GM23248 (cell line): Measurements from ENCODE around the gene PHACTR2. TPM values are rescaled to one million over a fixed set of nuclear protein-coding genes. Genes with fewer than 3 reads are reported as not detected.

Source experiments
- DNase-seq: peaks from one replicate; pipeline ENCODE4 v3.0.0-alpha.2; 2015
- H2AFZ ChIP-seq: fragments of 200-600 bp; sonication (generic); 2 replicates; pipeline ENCODE4 v1.6.1; 2016; ENCODE audit warnings: antibody characterized with exemption
- H3F3A ChIP-seq: fragments of 200-600 bp; sonication (generic); 2 replicates; pipeline ENCODE4 v1.6.1; 2016; ENCODE audit warnings: mild to moderate bottlenecking, antibody characterized with exemption, mixed run types; ENCODE audit not compliant: insufficient read depth
- H3K27ac ChIP-seq: fragments of 200-600 bp; sonication (generic); 2 replicates; pipeline ENCODE4 v1.5.1; 2016; ENCODE audit warnings: mild to moderate bottlenecking
- H3K27me3 ChIP-seq: fragments of 200-600 bp; sonication (generic); replicated peaks from 2 replicates; pipeline ENCODE4 v1.6.1; 2016; ENCODE audit warnings: mild to moderate bottlenecking; ENCODE audit not compliant: insufficient read depth
- H3K36me3 ChIP-seq: fragments of 200-600 bp; sonication (generic); 2 replicates; pipeline ENCODE4 v1.6.1; 2016; ENCODE audit warnings: low read depth, mild to moderate bottlenecking
- H3K4me1 ChIP-seq: fragments of 200-600 bp; sonication (generic); 2 replicates; pipeline ENCODE4 v1.6.1; 2016; ENCODE audit warnings: mild to moderate bottlenecking; ENCODE audit not compliant: insufficient read depth
- H3K4me2 ChIP-seq: fragments of 200-600 bp; sonication (generic); one replicate; pipeline ENCODE4 v1.6.1; 2016; ENCODE audit warnings: mild to moderate bottlenecking; ENCODE audit not compliant: unreplicated experiment
- H3K4me3 ChIP-seq: fragments of 200-600 bp; sonication (generic); 2 replicates; pipeline ENCODE4 v1.5.1; 2016; ENCODE audit warnings: mild to moderate bottlenecking
- H3K79me2 ChIP-seq: fragments of 200-600 bp; sonication (generic); 2 replicates; pipeline ENCODE4 v1.6.1; 2016; ENCODE audit warnings: mild to moderate bottlenecking; ENCODE audit not compliant: insufficient read depth
- H3K9ac ChIP-seq: fragments of 200-600 bp; sonication (generic); 2 replicates; pipeline ENCODE4 v1.6.1; 2016; ENCODE audit warnings: mild to moderate bottlenecking
- H3K9me2 ChIP-seq: fragments of 200-600 bp; sonication (generic); 2 replicates; pipeline ENCODE4 v1.6.1; 2016; ENCODE audit warnings: mixed run types, mild to moderate bottlenecking, moderate library complexity; ENCODE audit not compliant: insufficient read depth
- H3K9me3 ChIP-seq: fragments of 200-600 bp; sonication (generic); one replicate; pipeline ENCODE4 v1.6.1; 2017; ENCODE audit warnings: low read depth
- H4K20me1 ChIP-seq: fragments of 200-600 bp; sonication (generic); 2 replicates; pipeline ENCODE4 v1.6.0; 2016; ENCODE audit not compliant: insufficient read depth
- EZH2 ChIP-seq: fragments of 200-600 bp; sonication (generic); IDR thresholded peaks from 2 replicates; pipeline ENCODE4 v1.6.1; 2018; ENCODE audit warnings: antibody characterized with exemption, mild to moderate bottlenecking; ENCODE audit not compliant: insufficient read depth, poor library complexity, severe bottlenecking
- EZH2phosphoT487 ChIP-seq: fragments of 200-600 bp; sonication (generic); IDR thresholded peaks from 2 replicates; pipeline ENCODE4 v1.6.1; 2018; ENCODE audit warnings: antibody characterized with exemption, moderate library complexity, mild to moderate bottlenecking, low read depth; ENCODE audit not compliant: insufficient read depth
- WGBS, 2 experiments: methylation state at CpG; one replicate each; pipeline ENCODE4 v1.1.6; 2015 to 2017; ENCODE audit warnings: low lambda C conversion rate in 2 of 2, low coverage in 1 of 2; ENCODE audit errors: missing lambda C conversion rate in 2 of 2; 5-methylcytosine and 5-hydroxymethylcytosine counted together
- in situ Hi-C: fragments of 300-500 bp; cut with MboI; formaldehyde crosslinking; loops from 2 replicates; pipeline ENCODE4 v1.15.0; 2020
- polyA plus RNA-seq: library from polyadenylated mRNA; unstranded; fragments of >200 nt; fragmentation: Nextera tagmentation; extraction: Ambion mirVana; gene quantifications from 2 replicates; pipeline ENCODE4 v1.2.1, GENCODE V29; 2016
- total RNA-seq: library from RNA; depleted of rRNA; stranded (reverse); fragments of >200 nt; shearing (Covaris generic); gene quantifications from 2 replicates; pipeline ENCODE4 v1.2.3, GENCODE V29; 2014

The PHACTR2 gene
- total and polyA plus RNA-seq, 2 experiments from 2014 or later, result 39.0 to 39.4 TPM

- 95 to 96% methylated on average over 8 of the region's 8 CpGs for WGBS, 2 experiments
- peaks cover 22% of the 10 kb centered on the region; the same call in 1 of the 2 replicates for H3F3A ChIP-seq
- no peak overlapping the region for H3K4me2 ChIP-seq
- TF ChIP-seq EZH2, result no peak
- TF ChIP-seq EZH2phosphoT487, result no peak
- no peaks in the 10 kb centered on the region for H3K9me3 ChIP-seq
- H3K4me1 ChIP-seq, result peaks cover 17% of the 10 kb centered on the region
- no peak overlapping the region for H3K27ac ChIP-seq
- no peaks in the 10 kb centered on the region for H3K9me2 ChIP-seq
- H4K20me1 ChIP-seq, result no peaks in the 10 kb centered on the region
- no peak overlapping the region for H3K9ac ChIP-seq
- no peak overlapping the region for H3K4me3 ChIP-seq
- in situ Hi-C loops, result no loop called here
- H2AFZ ChIP-seq, result no peak overlapping the region
- H3K79me2 ChIP-seq, result 0 out of 2 replicates have a peak, but pooled peaks cover 16% of the 10 kb centered on the region
- DNase-seq, result peak; percentile 63
- peaks cover 7% of the 10 kb centered on the region; the same call in 1 of the 2 replicates for H3K36me3 ChIP-seq
- no peaks in the 10 kb centered on the region for H3K27me3 ChIP-seq
These were observed 125.2 kb downstream of the PHACTR2 start for GRCh38 chr6:143802833-143803565.

GRCh38 chr6:143803769-143804568, 126.2 kb downstream of the PHACTR2 start:
- DNase-seq, result no peak
- Histone ChIP-seq H3K4me2 (no peak overlapping the region), H3K4me3 (no peak overlapping the region), H3F3A (peaks cover 22% of the 10 kb centered on the region; the same call in 1 of the 2 replicates), H3K9me2 (no peaks in the 10 kb centered on the region), H3K9ac (no peak overlapping the region), H3K27ac (no peak overlapping the region), H4K20me1 (no peaks in the 10 kb centered on the region), H3K79me2 (0 out of 2 replicates have a peak, but pooled peaks cover 11% of the 10 kb centered on the region), H3K36me3 (peaks cover 10% of the 10 kb centered on the region; the same call in 1 of the 2 replicates), H3K4me1 (peaks cover 17% of the 10 kb centered on the region), H3K27me3 (no peaks in the 10 kb centered on the region), H3K9me3 (no peaks in the 10 kb centered on the region), H2AFZ (no peak overlapping the region)
- in situ Hi-C loops, result no loop called here
- TF ChIP-seq EZH2 (no peak), EZH2phosphoT487 (no peak)
- WGBS, 2 experiments, result 89 to 96% methylated on average over 9 of the region's 9 CpGs

GRCh38 chr6:143804835-143805239, 127.1 kb downstream of the PHACTR2 start:
- Histone ChIP-seq H3K4me3 (no peak overlapping the region), H3K27me3 (no peaks in the 10 kb centered on the region), H2AFZ (no peak overlapping the region), H3F3A (peaks cover 22% of the 10 kb centered on the region; the same call in 1 of the 2 replicates), H4K20me1 (no peaks in the 10 kb centered on the region), H3K79me2 (0 out of 2 replicates have a peak, but pooled peaks cover 6% of the 10 kb centered on the region), H3K9me3 (no peaks in the 10 kb centered on the region), H3K36me3 (peaks cover 10% of the 10 kb centered on the region; the same call in 1 of the 2 replicates), H3K4me1 (peaks cover 17% of the 10 kb centered on the region), H3K9ac (no peak overlapping the region), H3K27ac (no peak overlapping the region; the same call in 1 of the 2 replicates), H3K4me2 (no peak overlapping the region), H3K9me2 (no peaks in the 10 kb centered on the region)
- 99% methylated on average over 4 of the region's 4 CpGs for WGBS, 2 experiments
- no peak for DNase-seq
- no peak for TF ChIP-seq EZH2phosphoT487
- TF ChIP-seq EZH2, result no peak
- in situ Hi-C loops, result no loop called here
